Prostate gland (tissue), 2 donors: Measurements from ENCODE around the gene EIF2B2.

Experiments
- POLR2AphosphoS5 ChIP-seq: sonication (generic); formaldehyde crosslinking; IDR thresholded peaks from one replicate; pipeline ENCODE4 v1.6.1; 2017; ENCODE audit warnings: antibody characterized with exemption
- TF ChIP-seq, protein P1 (sequence below), 4 experiments: fragments of 200-600 bp in 2 of 4; fragments of 450-650 bp in 2 of 4; sonication (generic) in 2 of 4; IDR thresholded peaks; 1 replicate in 3 of 4; 2 replicates in 1 of 4; pipeline ENCODE4 v1.5.1; 2016 to 2019; ENCODE audit warnings: antibody characterized with exemption in 4 of 4, mild to moderate bottlenecking in 2 of 4, moderate library complexity in 2 of 4

DNA sequence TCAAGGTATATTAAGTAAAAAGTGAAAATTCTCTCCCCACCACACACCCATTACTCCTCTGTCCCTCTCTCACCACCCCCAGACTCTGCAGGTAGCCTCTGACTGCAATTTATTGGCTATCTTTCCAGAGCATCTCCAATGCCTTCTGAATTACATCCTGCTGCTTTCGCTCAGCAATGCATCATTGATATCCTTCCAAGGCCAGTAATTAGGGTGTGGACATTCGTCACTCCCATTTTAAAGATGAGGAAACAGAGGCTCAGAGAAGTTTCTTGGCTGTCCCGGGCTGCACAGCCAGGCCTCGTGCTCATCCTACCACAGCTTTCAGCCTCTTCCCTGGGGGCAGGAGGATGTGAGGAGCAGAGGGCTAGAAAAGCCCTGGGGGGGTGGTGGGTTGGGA, 23.7 kb upstream of the EIF2B2 start:
- TF ChIP-seq, protein P1, sequence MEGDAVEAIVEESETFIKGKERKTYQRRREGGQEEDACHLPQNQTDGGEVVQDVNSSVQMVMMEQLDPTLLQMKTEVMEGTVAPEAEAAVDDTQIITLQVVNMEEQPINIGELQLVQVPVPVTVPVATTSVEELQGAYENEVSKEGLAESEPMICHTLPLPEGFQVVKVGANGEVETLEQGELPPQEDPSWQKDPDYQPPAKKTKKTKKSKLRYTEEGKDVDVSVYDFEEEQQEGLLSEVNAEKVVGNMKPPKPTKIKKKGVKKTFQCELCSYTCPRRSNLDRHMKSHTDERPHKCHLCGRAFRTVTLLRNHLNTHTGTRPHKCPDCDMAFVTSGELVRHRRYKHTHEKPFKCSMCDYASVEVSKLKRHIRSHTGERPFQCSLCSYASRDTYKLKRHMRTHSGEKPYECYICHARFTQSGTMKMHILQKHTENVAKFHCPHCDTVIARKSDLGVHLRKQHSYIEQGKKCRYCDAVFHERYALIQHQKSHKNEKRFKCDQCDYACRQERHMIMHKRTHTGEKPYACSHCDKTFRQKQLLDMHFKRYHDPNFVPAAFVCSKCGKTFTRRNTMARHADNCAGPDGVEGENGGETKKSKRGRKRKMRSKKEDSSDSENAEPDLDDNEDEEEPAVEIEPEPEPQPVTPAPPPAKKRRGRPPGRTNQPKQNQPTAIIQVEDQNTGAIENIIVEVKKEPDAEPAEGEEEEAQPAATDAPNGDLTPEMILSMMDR (IDR thresholded peaks at IDR 0.05): no peak
- TF ChIP-seq POLR2AphosphoS5: no peak
